ENCODE measurements around the gene CACNA1A. TPM values are rescaled to one million over a fixed set of nuclear protein-coding genes. Genes with fewer than 3 reads are reported as not detected.

CACNA1A gene
- total and polyA plus RNA-seq, 2 of the 4 experiments (the other 2 are of a cell fraction) = 5.9 to 15.0 TPM

DNA sequence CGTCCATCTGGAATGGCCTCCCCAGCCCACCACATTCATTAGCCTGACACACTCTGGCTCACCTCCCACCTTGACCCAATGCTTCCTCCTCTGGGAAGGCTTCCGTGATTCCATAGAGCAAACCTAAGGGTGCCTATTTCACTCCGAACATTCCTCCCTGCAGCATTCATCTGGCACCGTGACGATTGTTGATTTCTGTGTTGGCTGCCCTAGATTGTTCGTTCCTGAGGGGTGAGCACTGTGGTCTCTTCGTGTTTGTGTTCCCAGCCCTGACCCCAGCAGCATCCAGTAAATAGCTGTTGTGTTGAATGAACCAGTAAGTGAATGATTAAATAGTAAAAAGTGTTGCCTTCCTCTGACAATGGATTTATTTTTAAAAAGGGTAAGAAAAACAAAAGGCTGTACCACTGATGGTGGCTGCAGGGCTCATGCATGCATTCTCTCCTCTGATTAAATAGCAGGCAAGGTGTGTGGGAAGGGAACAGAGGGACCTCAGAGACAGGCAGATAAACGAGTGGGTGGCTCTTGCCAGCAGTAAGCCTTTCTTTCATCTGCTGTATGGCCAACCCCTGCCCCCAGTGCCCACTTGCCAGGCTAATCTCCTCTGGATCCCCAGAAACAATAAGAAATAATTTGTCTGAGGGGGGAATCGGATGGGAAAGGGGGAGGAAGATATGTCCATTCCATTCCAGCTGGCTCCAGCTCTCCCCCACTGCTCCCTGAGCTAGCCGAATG lies 48.4 kb upstream of the CACNA1A start:
- in situ Hi-C loops (cut with MboI; ENCODE audit: low sequenced_read_pairs) = no loop called here
- no peak overlapping the region for H3K4me2 ChIP-seq (ENCODE audit: low read depth, low read length)
- no CpG with 5 or more reads among the region's 10 CpGs for WGBS, 2 experiments (ENCODE audit: extremely low coverage in 2 of 2, insufficient read length in 1 of 2)
- no peak overlapping the region for H2BK20ac ChIP-seq (ENCODE audit: low read depth, low read length)
- no peak overlapping the region for H2AK9ac ChIP-seq (replicated peaks; ENCODE audit: low read depth, low read length, poor library complexity)
- no peaks in the 10 kb centered on the region for H3K4me1 ChIP-seq (ENCODE audit: control insufficient read depth, insufficient read depth, low read length)
- no peak for TF ChIP-seq BHLHE40 (IDR thresholded peaks at IDR 0.05; ENCODE audit: low read depth, low read length)
- TF ChIP-seq CEBPB (IDR thresholded peaks at IDR 0.05; ENCODE audit: low read depth, low read length) = no peak
- no peak overlapping the region for H2BK5ac ChIP-seq (ENCODE audit: low read depth, low read length, poor library complexity, severe bottlenecking)
- H2AK5ac ChIP-seq (ENCODE audit: low read depth, low read length) = no peak overlapping the region
- H4K91ac ChIP-seq (ENCODE audit: insufficient read depth, low read depth, low read length) = no peak overlapping the region
- DNase-seq (no peak), ATAC-seq (ENCODE audit: low read depth) (no peak)
- H2BK120ac ChIP-seq (ENCODE audit: low read depth, low read length) = no peak overlapping the region
- H4K5ac ChIP-seq (ENCODE audit: low read depth, low read length) = no peak overlapping the region
- no peak overlapping the region for H3K14ac ChIP-seq (replicated peaks; ENCODE audit: low read depth, low read length)
- no TSS peak for BruUV-seq (replicated peaks)
- no peak overlapping the region for H3K9ac ChIP-seq (ENCODE audit: low read depth, low read length)
- H3K18ac ChIP-seq (ENCODE audit: low read depth, low read length) = no peak overlapping the region
- no peak overlapping the region for H3K4me3 ChIP-seq (ENCODE audit: insufficient read depth, low read depth, low read length)
- dilution Hi-C loops (cut with HindIII; ENCODE audit: low sequenced_read_pairs, unreplicated experiment) = no loop called here
- H2BK15ac ChIP-seq (ENCODE audit: low read depth, low read length) = no peak overlapping the region
- H3K56ac ChIP-seq (ENCODE audit: extremely low read depth, insufficient read depth, low read length) = no peak overlapping the region
- H2AFZ ChIP-seq (replicated peaks; ENCODE audit: low read length, poor library complexity) = no peak overlapping the region
- ChIA-PET POLR2A (ENCODE audit: unreplicated experiment) (no interaction called here), CTCF (no interaction called here)
- no peak overlapping the region for H4K8ac ChIP-seq (ENCODE audit: low read depth in 2 of 2, low read length in 2 of 2)
- H3K79me1 ChIP-seq (ENCODE audit: low read depth in 1 of 2, low read length in 2 of 2) = no peaks in the 10 kb centered on the region
- no peaks in the 10 kb centered on the region; the same call in 1 of the 2 replicates for H3K9me3 ChIP-seq (ENCODE audit: control insufficient read depth, insufficient read depth, low read length)
- H3K4ac ChIP-seq (ENCODE audit: low read depth, low read length) = no peak overlapping the region
- no peaks in the 10 kb centered on the region for H3K9me1 ChIP-seq (ENCODE audit: insufficient read depth, low read length)
- H3K23ac ChIP-seq (ENCODE audit: low read depth, low read length) = no peak overlapping the region
- H3K27me3 ChIP-seq (ENCODE audit: control insufficient read depth, insufficient read depth, low read length) = peaks cover 26% of the 10 kb centered on the region
- intact Hi-C loops (cut with micrococcal nuclease) = no loop called here
- no peaks in the 10 kb centered on the region for H3K36me3 ChIP-seq (ENCODE audit: control insufficient read depth, insufficient read depth, low read length)
- no peaks in the 10 kb centered on the region; the same call in 1 of the 2 replicates for H4K20me1 ChIP-seq (ENCODE audit: insufficient read depth, low read length)
- H3K27ac ChIP-seq (ENCODE audit: insufficient read depth, low read length) = no peak overlapping the region

All from IMR-90 (cell line).